Measurements from ENCODE around the gene S100A12.
A peak's percentile ranks its signal among the peaks of the same experiment; 100 is the strongest.
"Not testable (repeated sequence)": the region's sequence is repeated elsewhere in the genome, so short reads cannot be mapped to it uniquely, and the experiment has no call there.

The S100A12 gene

DNA sequence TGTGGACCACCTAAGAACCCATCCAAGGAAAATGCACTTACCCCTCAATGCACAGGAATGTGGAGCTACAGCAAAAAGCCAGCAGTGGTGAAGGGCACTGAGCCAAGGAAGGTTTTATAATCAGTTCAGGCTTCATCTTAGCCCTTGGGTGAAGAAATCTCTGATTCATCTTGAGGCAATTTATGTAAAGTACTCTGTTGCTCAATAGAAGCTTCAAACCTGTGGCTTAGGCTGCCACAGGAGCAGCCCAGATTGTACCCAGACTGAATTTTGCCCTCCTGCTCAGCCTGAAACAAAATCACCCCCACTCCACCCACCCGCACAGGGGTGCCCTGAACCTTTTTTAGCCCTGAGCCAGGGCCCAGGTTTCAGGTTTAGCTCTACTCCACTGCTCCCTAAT is at the start of gene S100A12:
TSS of gene S100A12 (minus strand) at position 111 of the 400 bp plus-strand sequence. CDS start 1,029 bp downstream, outside the sequence.
- DNase-seq, result no peak

DNA sequence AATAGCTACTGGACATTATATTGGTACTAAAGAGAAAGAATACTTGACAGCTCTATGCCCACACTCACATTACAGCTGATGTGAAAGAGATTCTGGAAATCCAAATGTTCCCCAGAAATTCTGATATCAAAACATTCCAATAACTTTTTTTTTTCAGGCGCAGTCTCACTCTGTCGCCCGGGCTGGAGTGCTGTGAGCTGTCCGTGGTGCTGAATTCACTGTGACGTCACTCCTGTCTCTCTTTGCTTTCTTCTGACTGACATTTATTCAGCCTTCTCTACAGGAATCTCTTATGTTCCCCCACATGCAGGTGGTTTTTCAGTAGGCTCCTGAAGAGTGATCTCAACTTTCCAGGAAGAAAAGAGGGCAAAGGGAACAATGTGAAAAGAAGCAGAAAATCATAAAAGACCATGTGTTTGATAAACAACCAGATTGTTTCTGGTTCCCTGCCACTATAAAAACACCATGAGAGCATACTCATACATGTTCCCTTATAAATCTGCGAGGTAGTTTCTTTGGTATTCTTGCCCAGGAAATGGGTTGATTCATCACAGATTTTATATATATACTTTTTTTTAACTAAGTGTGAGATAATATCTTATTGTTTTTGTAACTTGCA is 47.1 kb upstream of the S100A12 start:
- DNase-seq, result peak; percentile 54

DNA sequence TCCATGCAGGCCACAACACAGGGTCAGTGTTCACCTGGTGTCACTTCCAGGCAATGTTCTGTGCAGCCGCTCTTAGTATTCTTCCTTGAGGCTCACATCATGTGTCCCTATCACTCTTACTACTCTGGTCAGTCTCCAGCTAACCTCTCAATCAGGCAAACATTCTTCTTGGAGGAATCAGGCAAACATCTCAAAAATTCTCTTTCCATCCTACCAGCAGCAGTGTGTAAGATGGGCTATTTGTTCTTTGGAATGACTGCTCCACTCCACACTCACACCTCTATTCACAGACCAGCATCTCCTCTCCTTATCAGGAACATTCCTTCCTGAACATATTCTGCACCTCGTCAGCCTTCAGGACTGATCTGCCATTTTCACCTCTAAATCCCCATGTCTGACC is 44.9 kb upstream of the S100A12 start:
- DNase-seq, result no peak

GRCh38 chr1:153419436-153419793 is 44.0 kb upstream of the S100A12 start:
- not testable (repeated sequence) for DNase-seq

GRCh38 chr1:153418758-153419435 is 43.5 kb upstream of the S100A12 start:
- DNase-seq, result not testable (repeated sequence)

DNA sequence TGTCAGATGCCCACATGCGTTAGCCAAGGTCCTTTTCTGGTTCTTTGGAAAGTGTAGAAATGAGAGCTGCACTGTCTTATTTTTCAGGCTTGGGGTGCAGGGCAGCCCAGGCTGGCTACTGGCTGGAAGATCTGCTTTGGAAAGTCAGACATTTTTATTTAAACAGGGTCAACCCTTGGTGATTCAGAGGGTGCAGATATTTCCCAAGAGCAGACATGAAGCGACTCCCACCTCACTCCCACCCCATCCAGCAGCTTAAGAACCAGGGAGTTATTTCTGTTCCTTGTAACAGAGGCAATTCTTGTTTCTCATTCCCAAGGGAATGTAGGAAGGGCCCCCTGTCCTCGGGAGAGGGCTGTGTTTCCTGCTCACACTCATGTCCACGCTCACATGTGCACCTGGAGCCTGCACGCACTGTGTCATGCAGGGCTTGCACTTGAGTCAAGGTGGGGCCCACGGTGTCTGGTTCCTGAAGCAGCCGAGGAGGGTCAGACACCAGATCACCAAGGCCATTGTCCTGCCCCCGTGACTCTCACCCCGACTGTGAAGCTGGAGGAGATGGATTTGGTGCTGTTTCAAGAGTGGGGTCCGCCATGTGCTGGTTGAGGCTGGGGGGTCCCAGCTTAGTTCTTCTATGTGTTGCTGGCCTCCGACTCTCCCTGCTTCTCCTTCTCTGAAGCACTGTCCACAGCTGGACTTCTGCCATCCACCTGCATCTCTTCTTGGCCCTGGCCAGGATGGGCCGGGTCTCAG is 41.9 kb upstream of the S100A12 start:
- no peak for DNase-seq

- no peak for DNase-seq
Observed at GRCh38 chr1:153415850-153416570, 40.6 kb upstream of the S100A12 start, which contains the start of gene S100A7A. S100A7A (plus strand) TSS chr1:153416520; CDS start chr1:153418083, 1,563 bp downstream.

GRCh38 chr1:153413961-153414360 is 38.5 kb upstream of the S100A12 start:
- DNase-seq, result not testable (repeated sequence)

GRCh38 chr1:153407274-153407673 is 31.9 kb upstream of the S100A12 start:
- not testable (repeated sequence) for DNase-seq

- DNase-seq, result not testable (repeated sequence)
Observed at GRCh38 chr1:153405825-153406599, 30.6 kb upstream of the S100A12 start.

GRCh38 chr1:153404768-153405167 is 29.3 kb upstream of the S100A12 start:
- DNase-seq, result peak; percentile 69

DNA sequence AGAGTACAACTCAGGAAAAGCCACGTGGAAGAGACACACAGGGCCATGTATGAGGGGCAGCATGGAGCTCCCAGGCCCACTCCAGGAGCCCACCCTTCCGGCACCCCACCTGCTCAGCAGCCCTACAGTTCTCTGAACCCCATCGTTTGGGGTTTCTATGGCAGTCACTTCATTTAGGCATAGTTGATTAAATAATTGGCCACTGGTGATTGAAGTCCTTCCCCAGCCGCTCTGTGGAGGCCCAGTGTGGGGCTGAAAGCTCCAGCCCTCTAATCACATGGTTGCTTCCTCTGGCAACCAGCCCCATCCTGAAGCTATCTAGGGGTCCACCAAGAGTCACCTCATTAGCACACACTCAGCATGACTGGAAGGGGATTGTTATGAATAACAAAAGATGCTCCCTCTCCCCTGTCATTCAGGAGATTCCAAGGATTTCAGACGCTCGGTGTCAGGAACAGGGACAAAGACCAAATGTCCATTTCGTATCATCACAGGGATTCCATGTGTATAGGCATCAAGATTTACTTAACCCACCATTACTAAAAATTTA is 28.7 kb upstream of the S100A12 start:
- no peak for DNase-seq

GRCh38 chr1:153403421-153404085 is 28.1 kb upstream of the S100A12 start:
- DNase-seq, result no peak

GRCh38 chr1:153402226-153402625 is 26.8 kb upstream of the S100A12 start:
- DNase-seq, result no peak

GRCh38 chr1:153401461-153401860 is 26.0 kb upstream of the S100A12 start:
- DNase-seq, result no peak

GRCh38 chr1:153400244-153400643 is 24.8 kb upstream of the S100A12 start:
- DNase-seq, result no peak

- DNase-seq, result no peak
Observed at GRCh38 chr1:153399401-153400055, 24.1 kb upstream of the S100A12 start.

DNA sequence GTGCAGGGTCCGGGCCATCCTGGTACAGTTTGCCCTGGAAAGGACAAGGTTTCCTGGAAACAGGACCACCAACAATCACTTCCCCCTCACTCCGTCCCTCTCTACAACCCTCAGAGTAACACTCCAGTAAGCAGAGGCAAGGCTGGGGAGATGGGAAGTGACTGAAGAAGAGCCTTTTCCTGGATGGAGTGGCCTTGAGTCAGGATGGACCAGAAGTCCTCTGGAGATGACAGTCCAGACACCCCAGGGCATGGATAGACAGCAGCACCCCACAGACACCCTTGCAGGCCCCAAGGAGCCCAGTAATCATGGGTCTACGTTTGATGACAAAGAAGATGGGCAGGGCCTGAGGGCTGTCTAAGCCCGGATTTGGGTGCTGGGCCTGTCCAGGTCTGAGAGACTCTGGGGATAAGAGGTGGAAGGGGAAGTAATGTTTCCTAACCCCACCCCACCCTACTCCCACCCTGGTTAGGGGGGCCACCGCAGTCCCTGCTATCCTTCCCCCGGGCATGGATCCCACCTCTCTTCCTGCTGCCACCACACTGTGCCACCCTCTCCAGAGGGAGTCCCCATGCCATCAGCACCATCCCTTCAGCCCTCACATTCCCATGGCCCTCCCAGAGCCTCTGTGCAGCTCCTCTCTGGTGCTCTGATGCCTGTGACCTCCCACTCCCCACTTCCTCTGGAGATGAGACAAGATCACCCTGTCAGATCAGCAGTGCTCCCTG is 22.7 kb upstream of the S100A12 start:
- no peak for DNase-seq

GRCh38 chr1:153397051-153397923 is 21.9 kb upstream of the S100A12 start:
- no peak for DNase-seq

All from activated CD4-positive, CD25-positive, alpha-beta regulatory T cell treated with anti-CD3 and anti-CD28 coated beads, Interleukin-2, amount 50 U/mL, for 72 hours (primary cell).